ENCODE data around the gene TBL1X. TPM values are rescaled to one million over a fixed set of nuclear protein-coding genes. Genes with fewer than 3 reads are reported as not detected.

The TBL1X gene
- total and polyA plus RNA-seq, 10 of the 15 experiments (the other 5 are each of a cell fraction or from before 2014, with no cell fraction given): 4.4 to 26.3 (median 10.6) TPM

DNA sequence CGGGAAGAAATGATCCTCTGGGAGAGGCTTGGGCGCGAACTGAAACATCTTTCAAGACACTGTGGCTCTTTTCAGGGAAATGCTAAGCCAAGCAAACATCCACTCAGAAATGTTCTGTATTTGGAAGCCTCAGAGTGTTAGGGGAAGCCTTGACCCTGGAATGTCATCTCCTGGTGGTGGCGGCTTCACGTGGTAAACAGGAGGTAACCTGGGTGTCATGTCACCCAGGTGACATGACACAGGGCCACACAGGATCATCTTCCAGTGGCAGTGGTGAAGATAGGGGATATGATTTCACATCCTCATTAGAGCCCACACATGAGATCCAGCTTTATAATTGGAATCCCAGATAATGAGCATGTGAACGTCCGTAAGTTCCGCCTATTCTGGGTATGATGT, 140.0 kb downstream of the TBL1X start (continued):
- TF ChIP-seq, protein P1, sequence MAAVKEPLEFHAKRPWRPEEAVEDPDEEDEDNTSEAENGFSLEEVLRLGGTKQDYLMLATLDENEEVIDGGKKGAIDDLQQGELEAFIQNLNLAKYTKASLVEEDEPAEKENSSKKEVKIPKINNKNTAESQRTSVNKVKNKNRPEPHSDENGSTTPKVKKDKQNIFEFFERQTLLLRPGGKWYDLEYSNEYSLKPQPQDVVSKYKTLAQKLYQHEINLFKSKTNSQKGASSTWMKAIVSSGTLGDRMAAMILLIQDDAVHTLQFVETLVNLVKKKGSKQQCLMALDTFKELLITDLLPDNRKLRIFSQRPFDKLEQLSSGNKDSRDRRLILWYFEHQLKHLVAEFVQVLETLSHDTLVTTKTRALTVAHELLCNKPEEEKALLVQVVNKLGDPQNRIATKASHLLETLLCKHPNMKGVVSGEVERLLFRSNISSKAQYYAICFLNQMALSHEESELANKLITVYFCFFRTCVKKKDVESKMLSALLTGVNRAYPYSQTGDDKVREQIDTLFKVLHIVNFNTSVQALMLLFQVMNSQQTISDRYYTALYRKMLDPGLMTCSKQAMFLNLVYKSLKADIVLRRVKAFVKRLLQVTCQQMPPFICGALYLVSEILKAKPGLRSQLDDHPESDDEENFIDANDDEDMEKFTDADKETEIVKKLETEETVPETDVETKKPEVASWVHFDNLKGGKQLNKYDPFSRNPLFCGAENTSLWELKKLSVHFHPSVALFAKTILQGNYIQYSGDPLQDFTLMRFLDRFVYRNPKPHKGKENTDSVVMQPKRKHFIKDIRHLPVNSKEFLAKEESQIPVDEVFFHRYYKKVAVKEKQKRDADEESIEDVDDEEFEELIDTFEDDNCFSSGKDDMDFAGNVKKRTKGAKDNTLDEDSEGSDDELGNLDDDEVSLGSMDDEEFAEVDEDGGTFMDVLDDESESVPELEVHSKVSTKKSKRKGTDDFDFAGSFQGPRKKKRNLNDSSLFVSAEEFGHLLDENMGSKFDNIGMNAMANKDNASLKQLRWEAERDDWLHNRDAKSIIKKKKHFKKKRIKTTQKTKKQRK (IDR thresholded peaks at IDR 0.05; ENCODE audit: low read depth, low read length): no peak
- TF ChIP-seq ATF7 (IDR thresholded peaks at IDR 0.05; ENCODE audit: low read depth): no peak
- TF ChIP-seq SUPT20H (IDR thresholded peaks at IDR 0.05; ENCODE audit: borderline replicate concordance, control insufficient read depth, low read depth, low read length): no peak

DNA sequence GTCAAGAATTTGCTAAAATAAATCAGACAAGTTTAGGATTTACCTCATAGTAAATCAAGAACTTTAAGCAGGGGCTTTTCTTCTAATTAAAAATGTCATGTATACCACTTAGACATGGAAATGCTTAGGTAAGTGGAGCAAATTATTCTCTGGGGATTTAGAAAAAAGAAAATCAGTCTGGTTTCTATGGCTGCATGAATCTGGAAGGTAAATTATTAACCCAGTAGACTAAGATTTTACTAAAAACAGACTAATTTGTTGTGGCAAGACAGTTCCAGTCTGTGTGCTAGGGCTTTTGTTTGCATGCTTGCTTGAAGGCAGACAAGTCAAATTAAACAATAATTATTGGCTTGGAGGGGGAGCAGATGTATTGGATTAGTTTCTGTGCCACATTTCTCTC, 140.6 kb downstream of the TBL1X start:
- no peak for FAIRE-seq
- Histone ChIP-seq H3K79me2 (ENCODE audit: control insufficient read depth, insufficient read depth, low read length) (no peaks in the 10 kb centered on the region), H3K4me2 (ENCODE audit: control insufficient read depth, insufficient read depth) (no peak overlapping the region), H3K9me3 (replicated peaks; ENCODE audit: control insufficient read depth, insufficient read depth, low read length) (no peaks in the 10 kb centered on the region; the same call in 2 of the 3 replicates), H3K9ac (ENCODE audit: control insufficient read depth, insufficient read depth, low read length) (no peak overlapping the region), H4K20me1 (ENCODE audit: control insufficient read depth, insufficient read depth) (no peaks in the 10 kb centered on the region), H3K27me3 (replicated peaks in 1 of 2; ENCODE audit: control insufficient read depth in 2 of 2, insufficient read depth in 2 of 2, low read length in 1 of 2) (no peaks in the 10 kb centered on the region), H3K27ac (ENCODE audit: control insufficient read depth, insufficient read depth) (no peak overlapping the region), H3K4me1 (ENCODE audit: control insufficient read depth, insufficient read depth, low read length) (no peaks in the 10 kb centered on the region; the same call in 1 of the 2 replicates), H3K4me3 (no peak overlapping the region), H2AFZ (ENCODE audit: control insufficient read depth, low read depth, low read length) (no peak overlapping the region), H3K36me3 (ENCODE audit: control insufficient read depth in 2 of 2, insufficient read depth in 2 of 2, low read length in 1 of 2) (no peaks in the 10 kb centered on the region; a peak in 1 of 4 replicates)
- intact Hi-C loops (cut with micrococcal nuclease; ENCODE audit: unreplicated experiment): loop anchor here (2.0 kb wide), 1 partner anchor 71 kb away; no protein-coding TSS in a partner anchor
- ChIA-PET RAD21 (ENCODE audit: unreplicated experiment) (interaction anchor here (1.0 kb wide), 1 partner anchor 72 kb away, joined by 3 read pairs; no protein-coding TSS in a partner anchor), SMC1A (ENCODE audit: uncharacterized antibody, unreplicated experiment) (interaction anchor here (0.8 kb wide), 1 partner anchor 143 kb away, joined by 4 read pairs; no protein-coding TSS in a partner anchor), CTCF (no interaction called here), POLR2A (no interaction called here)
- no TSS peak for BruUV-seq (replicated peaks)
- ATAC-seq: peak; percentile 48
- TF ChIP-seq POLR2AphosphoS2 (IDR thresholded peaks at IDR 0.05; ENCODE audit: low read depth, low read length) (no peak), MEF2B (IDR thresholded peaks at IDR 0.05; ENCODE audit: partially characterized antibody, poor library complexity, severe bottlenecking) (peak; percentile 90), DPF2 (IDR thresholded peaks at IDR 0.05) (no peak), ATF7 (IDR thresholded peaks at IDR 0.05; ENCODE audit: low read depth) (peak; percentile 51; the same call in 1 of the 2 replicates), MTA2 (IDR thresholded peaks at IDR 0.05; ENCODE audit: low read depth) (peak; percentile 97), EP300 (IDR thresholded peaks at IDR 0.05; ENCODE audit: borderline replicate concordance in 1 of 2, control insufficient read depth in 1 of 2, low read depth in 2 of 2, low read length in 2 of 2) (peak; percentile 47 to 75; a peak in 2 of 4 replicates), IKZF2 (IDR thresholded peaks at IDR 0.05) (peak in 1 of 2 experiments; percentile 14; a peak in 1 of 4 replicates), YY1 (IDR thresholded peaks at IDR 0.05; ENCODE audit: low read depth, low read length) (no peak), BHLHE40 (IDR thresholded peaks at IDR 0.05; ENCODE audit: borderline replicate concordance in 1 of 2, low read depth in 2 of 2, low read length in 1 of 2) (0 out of 4 replicates have a peak, but pooled peaks of 1 of the 2 experiments have one; percentile 8)
- TF ChIP-seq, protein P2, sequence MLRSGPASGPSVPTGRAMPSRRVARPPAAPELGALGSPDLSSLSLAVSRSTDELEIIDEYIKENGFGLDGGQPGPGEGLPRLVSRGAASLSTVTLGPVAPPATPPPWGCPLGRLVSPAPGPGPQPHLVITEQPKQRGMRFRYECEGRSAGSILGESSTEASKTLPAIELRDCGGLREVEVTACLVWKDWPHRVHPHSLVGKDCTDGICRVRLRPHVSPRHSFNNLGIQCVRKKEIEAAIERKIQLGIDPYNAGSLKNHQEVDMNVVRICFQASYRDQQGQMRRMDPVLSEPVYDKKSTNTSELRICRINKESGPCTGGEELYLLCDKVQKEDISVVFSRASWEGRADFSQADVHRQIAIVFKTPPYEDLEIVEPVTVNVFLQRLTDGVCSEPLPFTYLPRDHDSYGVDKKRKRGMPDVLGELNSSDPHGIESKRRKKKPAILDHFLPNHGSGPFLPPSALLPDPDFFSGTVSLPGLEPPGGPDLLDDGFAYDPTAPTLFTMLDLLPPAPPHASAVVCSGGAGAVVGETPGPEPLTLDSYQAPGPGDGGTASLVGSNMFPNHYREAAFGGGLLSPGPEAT (IDR thresholded peaks at IDR 0.05; ENCODE audit: low read depth): 0 out of 2 replicates have a peak, but pooled peaks have one; percentile 36
- TF ChIP-seq, protein P3, sequence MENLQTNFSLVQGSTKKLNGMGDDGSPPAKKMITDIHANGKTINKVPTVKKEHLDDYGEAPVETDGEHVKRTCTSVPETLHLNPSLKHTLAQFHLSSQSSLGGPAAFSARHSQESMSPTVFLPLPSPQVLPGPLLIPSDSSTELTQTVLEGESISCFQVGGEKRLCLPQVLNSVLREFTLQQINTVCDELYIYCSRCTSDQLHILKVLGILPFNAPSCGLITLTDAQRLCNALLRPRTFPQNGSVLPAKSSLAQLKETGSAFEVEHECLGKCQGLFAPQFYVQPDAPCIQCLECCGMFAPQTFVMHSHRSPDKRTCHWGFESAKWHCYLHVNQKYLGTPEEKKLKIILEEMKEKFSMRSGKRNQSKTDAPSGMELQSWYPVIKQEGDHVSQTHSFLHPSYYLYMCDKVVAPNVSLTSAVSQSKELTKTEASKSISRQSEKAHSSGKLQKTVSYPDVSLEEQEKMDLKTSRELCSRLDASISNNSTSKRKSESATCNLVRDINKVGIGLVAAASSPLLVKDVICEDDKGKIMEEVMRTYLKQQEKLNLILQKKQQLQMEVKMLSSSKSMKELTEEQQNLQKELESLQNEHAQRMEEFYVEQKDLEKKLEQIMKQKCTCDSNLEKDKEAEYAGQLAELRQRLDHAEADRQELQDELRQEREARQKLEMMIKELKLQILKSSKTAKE (IDR thresholded peaks at IDR 0.05; ENCODE audit: low read depth, poor library complexity, severe bottlenecking): peak; percentile 79
- DNase-seq (ENCODE audit: low read depth, low spot score): no peak
- in situ Hi-C loops (cut with MboI): no loop called here

Data from GM12878 (cell line).